ENCODE measurements around the gene KCNQ4. TPM values are rescaled to one million over a fixed set of nuclear protein-coding genes. Genes with fewer than 3 reads are reported as not detected.

Gene KCNQ4
- total and polyA plus RNA-seq, 10 of the 15 experiments (the other 5 are each of a cell fraction or from before 2014, with no cell fraction given) = 0.04 to 0.18 (median 0.08) TPM; not detected in 2

DNA sequence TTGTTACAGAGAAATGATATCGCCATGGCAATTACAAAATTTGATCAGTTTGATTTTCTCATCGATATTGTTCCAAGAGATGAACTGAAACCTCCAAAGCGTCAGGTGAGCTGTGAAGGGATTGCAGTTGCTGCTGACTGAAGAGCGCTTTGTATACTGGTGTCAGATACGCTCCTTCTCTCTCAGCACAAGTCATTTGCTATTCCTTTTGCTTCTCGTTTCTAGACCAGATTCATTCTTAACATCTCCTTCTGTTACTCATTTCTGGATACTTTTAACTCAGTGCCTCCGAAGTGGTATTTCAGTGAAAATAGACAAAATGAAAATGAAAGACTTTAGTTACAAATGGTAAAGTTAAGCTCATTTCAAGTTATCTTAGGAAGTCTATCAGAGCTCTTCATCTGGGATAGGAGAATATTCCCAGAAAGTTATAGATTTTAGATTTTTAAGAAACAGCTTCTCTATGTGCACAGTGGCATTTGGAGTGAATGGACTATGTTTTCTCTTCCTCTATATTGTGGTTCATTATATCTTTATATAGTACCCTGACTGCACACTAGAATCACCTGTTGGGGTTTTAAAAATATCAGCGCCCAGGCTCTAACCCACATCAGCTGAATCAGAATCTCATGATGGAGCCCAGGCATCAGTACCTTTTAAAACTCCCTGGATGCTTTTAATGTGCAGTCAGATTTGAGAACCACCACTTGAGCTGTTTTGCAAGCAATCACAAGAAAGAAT, 30.3 kb upstream of the KCNQ4 start (continued):
- TF ChIP-seq, protein P1, sequence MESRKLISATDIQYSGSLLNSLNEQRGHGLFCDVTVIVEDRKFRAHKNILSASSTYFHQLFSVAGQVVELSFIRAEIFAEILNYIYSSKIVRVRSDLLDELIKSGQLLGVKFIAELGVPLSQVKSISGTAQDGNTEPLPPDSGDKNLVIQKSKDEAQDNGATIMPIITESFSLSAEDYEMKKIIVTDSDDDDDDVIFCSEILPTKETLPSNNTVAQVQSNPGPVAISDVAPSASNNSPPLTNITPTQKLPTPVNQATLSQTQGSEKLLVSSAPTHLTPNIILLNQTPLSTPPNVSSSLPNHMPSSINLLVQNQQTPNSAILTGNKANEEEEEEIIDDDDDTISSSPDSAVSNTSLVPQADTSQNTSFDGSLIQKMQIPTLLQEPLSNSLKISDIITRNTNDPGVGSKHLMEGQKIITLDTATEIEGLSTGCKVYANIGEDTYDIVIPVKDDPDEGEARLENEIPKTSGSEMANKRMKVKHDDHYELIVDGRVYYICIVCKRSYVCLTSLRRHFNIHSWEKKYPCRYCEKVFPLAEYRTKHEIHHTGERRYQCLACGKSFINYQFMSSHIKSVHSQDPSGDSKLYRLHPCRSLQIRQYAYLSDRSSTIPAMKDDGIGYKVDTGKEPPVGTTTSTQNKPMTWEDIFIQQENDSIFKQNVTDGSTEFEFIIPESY (IDR thresholded peaks at IDR 0.05) = no peak
- TF ChIP-seq, protein P2, sequence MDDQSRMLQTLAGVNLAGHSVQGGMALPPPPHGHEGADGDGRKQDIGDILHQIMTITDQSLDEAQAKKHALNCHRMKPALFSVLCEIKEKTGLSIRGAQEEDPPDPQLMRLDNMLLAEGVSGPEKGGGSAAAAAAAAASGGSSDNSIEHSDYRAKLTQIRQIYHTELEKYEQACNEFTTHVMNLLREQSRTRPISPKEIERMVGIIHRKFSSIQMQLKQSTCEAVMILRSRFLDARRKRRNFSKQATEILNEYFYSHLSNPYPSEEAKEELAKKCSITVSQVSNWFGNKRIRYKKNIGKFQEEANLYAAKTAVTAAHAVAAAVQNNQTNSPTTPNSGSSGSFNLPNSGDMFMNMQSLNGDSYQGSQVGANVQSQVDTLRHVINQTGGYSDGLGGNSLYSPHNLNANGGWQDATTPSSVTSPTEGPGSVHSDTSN (IDR thresholded peaks at IDR 0.05; ENCODE audit: insufficient replicate concordance, low read depth, low read length) = no peak
- TF ChIP-seq, protein P3, sequence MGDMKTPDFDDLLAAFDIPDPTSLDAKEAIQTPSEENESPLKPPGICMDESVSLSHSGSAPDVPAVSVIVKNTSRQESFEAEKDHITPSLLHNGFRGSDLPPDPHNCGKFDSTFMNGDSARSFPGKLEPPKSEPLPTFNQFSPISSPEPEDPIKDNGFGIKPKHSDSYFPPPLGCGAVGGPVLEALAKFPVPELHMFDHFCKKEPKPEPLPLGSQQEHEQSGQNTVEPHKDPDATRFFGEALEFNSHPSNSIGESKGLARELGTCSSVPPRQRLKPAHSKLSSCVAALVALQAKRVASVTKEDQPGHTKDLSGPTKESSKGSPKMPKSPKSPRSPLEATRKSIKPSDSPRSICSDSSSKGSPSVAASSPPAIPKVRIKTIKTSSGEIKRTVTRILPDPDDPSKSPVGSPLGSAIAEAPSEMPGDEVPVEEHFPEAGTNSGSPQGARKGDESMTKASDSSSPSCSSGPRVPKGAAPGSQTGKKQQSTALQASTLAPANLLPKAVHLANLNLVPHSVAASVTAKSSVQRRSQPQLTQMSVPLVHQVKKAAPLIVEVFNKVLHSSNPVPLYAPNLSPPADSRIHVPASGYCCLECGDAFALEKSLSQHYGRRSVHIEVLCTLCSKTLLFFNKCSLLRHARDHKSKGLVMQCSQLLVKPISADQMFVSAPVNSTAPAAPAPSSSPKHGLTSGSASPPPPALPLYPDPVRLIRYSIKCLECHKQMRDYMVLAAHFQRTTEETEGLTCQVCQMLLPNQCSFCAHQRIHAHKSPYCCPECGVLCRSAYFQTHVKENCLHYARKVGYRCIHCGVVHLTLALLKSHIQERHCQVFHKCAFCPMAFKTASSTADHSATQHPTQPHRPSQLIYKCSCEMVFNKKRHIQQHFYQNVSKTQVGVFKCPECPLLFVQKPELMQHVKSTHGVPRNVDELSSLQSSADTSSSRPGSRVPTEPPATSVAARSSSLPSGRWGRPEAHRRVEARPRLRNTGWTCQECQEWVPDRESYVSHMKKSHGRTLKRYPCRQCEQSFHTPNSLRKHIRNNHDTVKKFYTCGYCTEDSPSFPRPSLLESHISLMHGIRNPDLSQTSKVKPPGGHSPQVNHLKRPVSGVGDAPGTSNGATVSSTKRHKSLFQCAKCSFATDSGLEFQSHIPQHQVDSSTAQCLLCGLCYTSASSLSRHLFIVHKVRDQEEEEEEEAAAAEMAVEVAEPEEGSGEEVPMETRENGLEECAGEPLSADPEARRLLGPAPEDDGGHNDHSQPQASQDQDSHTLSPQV (IDR thresholded peaks at IDR 0.05) = no peak
- TF ChIP-seq BHLHE40 (IDR thresholded peaks at IDR 0.05; ENCODE audit: borderline replicate concordance in 1 of 2, low read depth in 2 of 2, low read length in 1 of 2) (peak; percentile 22 to 42; a peak in 2 of 4 replicates), NFYA (IDR thresholded peaks at IDR 0.05; ENCODE audit: borderline replicate concordance, low read depth, low read length) (no peak), IKZF2 (IDR thresholded peaks at IDR 0.05) (peak in 1 of 2 experiments; percentile 24; a peak in 1 of 4 replicates), BMI1 (IDR thresholded peaks at IDR 0.05; ENCODE audit: borderline replicate concordance) (no peak), MEF2B (IDR thresholded peaks at IDR 0.05; ENCODE audit: partially characterized antibody, poor library complexity, severe bottlenecking) (peak; percentile 50), PAX8 (IDR thresholded peaks at IDR 0.05) (no peak), FOXK2 (IDR thresholded peaks at IDR 0.05) (no peak), ATF7 (IDR thresholded peaks at IDR 0.05; ENCODE audit: low read depth) (no peak)
- TF ChIP-seq, protein P4, sequence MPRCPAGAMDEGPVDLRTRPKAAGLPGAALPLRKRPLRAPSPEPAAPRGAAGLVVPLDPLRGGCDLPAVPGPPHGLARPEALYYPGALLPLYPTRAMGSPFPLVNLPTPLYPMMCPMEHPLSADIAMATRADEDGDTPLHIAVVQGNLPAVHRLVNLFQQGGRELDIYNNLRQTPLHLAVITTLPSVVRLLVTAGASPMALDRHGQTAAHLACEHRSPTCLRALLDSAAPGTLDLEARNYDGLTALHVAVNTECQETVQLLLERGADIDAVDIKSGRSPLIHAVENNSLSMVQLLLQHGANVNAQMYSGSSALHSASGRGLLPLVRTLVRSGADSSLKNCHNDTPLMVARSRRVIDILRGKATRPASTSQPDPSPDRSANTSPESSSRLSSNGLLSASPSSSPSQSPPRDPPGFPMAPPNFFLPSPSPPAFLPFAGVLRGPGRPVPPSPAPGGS (IDR thresholded peaks at IDR 0.05; ENCODE audit: borderline replicate concordance, insufficient read depth, low read depth, low read length, poor library complexity, severe bottlenecking) = no peak
- TF ChIP-seq, protein P5, sequence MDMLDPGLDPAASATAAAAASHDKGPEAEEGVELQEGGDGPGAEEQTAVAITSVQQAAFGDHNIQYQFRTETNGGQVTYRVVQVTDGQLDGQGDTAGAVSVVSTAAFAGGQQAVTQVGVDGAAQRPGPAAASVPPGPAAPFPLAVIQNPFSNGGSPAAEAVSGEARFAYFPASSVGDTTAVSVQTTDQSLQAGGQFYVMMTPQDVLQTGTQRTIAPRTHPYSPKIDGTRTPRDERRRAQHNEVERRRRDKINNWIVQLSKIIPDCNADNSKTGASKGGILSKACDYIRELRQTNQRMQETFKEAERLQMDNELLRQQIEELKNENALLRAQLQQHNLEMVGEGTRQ (IDR thresholded peaks at IDR 0.05; ENCODE audit: borderline replicate concordance, low read depth, low read length) = no peak
- TF ChIP-seq, protein P6, sequence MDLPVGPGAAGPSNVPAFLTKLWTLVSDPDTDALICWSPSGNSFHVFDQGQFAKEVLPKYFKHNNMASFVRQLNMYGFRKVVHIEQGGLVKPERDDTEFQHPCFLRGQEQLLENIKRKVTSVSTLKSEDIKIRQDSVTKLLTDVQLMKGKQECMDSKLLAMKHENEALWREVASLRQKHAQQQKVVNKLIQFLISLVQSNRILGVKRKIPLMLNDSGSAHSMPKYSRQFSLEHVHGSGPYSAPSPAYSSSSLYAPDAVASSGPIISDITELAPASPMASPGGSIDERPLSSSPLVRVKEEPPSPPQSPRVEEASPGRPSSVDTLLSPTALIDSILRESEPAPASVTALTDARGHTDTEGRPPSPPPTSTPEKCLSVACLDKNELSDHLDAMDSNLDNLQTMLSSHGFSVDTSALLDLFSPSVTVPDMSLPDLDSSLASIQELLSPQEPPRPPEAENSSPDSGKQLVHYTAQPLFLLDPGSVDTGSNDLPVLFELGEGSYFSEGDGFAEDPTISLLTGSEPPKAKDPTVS (IDR thresholded peaks at IDR 0.05; ENCODE audit: low read depth, low read length) = no peak

Measured in GM12878 (cell line).